HG03103 (cell line): Measurements from ENCODE around the gene KLHL29.

Experiments used
- ATAC-seq: cut with Tn5 transposase; IDR thresholded peaks from one replicate; pipeline ENCODE4 v1.9.1; 2021; ENCODE audit warnings: low read depth; ENCODE audit not compliant: unreplicated experiment

Gene KLHL29

DNA sequence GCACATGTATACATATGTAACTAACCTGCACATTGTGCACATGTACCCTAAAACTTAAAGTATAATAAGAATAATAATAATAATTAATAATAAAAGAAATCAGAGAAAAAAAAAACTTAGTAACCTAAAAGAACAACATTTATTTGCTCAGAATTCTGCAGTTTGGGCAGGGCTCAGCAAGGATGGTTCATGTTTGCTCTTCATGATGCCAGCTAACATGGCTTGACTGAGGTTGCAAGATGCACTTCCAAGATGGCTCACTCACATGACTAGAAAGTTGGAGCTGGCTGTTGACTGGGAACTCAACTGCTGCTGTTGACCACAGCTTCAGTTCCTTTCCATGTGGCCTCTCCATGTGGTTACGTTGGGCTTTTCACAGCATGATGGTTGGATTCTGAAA is 56.4 kb downstream of the KLHL29 start:
- ATAC-seq, result no peak

DNA sequence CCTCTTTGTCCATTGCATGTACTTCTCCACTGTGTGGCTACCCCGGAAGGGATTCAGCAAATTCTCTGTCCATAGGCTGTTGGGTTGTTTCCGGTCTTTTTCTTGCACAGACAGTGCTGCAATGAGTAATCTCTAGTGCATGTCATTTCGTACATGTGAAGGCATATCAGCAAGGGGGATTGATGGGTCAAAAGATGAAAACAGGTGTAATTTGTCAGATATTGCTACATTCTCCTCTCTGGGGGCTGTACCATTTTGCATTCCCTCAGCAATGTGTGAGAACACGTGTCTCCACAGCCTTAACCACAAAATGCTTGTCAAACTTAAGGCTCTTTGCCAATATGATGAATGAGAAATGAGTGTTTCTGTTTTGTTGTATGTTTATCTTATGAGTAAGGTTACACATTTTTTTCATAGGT is 60.5 kb downstream of the KLHL29 start:
- no peak for ATAC-seq

DNA sequence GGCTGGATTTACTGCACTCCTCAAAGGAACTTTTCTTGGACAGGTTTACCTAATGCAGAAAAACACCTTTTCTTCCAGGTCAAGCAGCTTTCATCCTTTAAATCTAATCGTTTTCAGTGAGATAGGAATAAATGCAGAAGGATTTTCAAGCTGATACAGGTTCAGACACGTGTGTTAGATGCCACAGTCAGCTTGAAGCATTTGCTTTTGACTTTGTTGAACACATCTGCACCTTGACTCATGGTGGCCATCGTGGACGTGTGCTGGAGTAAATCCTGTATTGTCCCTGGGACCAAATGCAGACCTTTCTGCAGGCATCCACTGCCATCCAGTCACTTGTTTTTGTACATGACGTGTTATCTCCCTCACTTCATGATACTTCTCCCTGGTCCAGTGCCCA is 61.9 kb downstream of the KLHL29 start:
- no peak for ATAC-seq

DNA sequence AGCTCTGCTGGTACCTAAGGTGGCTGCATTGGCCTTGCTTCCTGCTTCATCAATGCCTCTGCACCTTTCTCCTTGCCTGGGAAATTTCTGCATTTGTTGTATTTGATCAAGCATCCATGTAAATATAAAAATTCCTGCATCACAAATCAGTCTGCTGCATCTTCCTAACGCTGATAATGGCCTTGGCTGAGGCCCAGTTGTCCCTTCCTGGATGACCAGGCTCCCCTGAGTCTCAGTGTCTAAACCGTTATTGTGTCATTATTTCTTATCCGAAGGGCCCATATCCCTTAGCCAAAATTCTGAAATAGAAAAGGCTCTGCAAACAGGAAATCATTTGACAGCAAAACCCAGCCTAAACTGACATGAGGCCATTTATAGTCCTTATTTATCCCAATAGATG is 62.4 kb downstream of the KLHL29 start:
- ATAC-seq, result no peak

DNA sequence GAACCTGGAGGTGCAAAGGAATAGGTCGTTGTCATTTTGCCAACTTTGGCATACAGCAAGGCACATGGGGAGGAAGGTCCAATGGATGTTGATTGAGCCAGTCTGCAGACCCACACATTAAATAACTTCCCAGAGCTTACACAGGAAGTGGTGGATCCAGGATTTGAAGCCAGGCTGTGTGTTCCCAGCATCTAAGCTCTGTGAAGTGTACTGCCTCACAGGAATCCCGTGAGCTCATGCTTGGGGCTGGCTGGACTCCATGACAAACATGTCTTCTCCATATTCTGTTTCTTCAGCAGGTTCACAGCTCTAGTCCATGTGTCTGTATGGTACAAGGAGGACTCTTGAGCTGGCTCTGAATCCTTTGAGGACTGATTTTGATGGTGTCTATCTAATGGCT is 63.9 kb downstream of the KLHL29 start:
- no peak for ATAC-seq

DNA sequence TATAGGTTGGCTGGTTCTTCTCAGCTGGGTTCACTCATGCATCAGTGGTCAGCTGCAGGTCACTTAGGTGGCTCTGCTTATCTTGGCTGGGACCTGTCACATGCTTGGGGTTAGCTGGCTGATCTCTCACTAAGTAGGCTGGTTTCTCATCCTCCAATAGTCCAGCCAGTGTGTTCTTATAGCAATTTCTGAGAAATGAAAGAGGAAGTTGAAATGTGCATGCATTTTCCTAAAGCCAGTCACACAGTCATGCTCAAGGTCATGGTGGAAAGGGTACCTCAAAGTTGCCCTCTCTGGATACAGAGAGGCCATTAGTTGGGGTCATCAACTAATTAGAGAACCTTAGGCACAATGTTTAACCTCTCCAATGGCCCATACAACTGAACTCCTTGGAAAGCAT is 64.4 kb downstream of the KLHL29 start:
- peak; percentile 78 for ATAC-seq

DNA sequence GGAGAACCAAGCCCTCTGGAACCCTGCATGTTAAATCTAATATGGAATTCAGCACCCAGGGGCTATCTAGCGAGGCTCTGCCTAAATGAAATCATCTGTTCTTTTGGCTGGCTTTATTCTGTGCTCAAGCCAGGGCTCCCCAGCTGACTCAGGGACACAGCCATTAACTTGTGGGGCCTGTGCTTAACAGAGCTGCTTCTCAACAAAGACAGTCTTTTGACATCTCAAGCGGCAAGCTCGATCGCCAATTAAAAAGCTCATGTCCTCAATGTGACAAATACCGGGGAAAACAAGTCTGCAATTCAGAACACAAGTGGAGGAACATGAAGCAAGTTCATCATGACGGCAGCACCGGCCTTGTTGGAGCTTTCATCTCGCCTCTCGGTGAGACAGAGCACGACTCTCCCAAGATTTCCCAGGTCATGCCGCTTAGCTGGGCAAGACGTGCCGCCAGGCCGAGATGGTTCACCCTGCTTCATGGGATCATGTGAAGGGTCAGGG is 64.9 kb downstream of the KLHL29 start:
- peak; percentile 3 for ATAC-seq

DNA sequence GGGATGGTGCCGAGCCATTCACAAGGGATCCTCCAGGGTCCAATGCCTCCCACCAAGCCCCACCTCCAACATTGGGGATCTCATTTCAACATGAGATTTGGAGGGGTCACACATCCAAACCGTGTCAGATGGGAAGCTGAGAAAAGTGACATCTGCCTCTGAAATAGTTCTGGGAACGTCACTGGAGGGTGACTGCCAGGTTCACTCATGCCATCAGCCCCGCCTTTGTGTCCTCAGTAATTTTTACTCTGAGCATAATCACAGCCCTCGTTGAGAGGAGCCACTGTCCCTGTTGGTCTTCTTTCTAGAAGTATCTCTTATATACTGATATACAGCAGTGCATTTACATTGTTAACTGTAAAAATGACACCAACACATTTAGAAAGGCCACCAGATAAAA is 67.4 kb downstream of the KLHL29 start:
- no peak for ATAC-seq

DNA sequence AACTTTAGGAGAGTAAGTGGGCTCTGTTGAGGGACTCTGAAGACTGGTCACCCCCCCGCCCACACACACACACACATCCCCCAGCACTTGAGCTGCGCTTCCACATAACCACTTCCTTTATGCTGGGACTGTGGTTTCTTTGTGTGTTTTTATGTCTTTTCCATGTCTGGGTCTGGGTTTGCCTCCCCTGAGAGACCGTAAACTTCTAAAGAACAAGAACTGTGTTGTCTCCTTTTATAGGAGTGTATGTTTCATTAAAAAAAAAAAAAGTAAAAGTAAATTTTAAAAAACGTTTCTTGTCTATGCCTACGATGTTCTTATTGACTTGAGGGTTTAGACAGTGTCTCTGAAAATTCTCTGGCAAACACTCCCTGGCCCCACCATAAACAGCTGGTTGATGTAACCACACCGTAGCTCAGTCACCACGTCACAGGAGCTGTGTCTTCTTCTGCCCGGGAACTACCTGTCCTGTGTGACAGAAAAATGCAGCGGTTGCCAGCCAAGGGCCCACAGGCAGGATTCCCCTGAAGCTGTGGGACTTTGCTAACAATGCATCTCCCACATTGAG is 68.0 kb downstream of the KLHL29 start:
- ATAC-seq, result peak; percentile 36

DNA sequence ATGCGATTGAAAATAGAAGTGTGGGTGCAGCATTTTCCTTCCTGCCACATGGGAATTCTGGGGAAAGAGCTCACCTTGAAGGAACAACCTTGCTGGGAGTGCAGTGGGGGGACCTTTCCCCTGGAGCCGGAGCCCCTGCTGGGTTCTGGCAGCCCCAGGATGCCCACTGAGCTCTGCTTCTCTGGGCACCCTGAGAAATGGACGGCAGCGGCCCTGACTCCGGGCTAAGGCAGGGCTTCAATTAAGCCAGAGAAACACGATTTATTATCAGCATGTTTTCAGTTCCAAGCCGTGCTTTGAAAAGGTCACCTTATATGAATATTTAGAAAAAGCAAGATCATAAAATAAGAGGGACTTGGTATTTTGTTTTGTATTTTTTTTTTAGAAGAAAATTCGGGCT is 68.5 kb downstream of the KLHL29 start:
- ATAC-seq, result no peak

DNA sequence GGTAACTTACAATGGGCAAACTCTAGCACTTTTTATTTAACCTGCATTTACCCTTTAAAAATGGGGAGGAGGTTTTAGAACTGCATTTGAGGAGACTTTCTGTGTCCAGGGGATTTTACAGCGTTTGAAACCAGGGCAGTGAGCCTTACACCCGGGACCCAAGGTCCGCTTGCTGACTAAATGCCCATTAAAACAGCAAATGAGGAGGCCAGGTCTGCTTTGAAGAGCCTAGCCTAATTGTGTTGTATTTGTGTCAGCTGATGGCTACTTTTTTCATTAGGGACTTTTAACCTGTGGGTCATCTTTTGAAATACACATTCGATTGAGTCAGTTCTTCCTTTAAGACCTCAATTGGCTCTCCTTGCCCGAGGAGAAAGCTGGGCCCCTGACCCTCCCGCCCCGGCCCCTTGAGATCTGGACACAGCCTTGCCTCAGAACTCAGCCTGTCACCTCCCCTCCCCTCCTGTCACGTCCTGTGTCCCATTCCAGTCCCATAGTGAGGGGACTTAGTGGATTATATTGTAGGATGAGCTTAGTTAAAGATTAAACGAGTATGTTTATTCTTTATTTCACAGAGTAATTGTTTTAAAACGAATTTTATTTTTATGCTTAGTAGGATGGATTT is 69.0 kb downstream of the KLHL29 start:
- no peak for ATAC-seq

DNA sequence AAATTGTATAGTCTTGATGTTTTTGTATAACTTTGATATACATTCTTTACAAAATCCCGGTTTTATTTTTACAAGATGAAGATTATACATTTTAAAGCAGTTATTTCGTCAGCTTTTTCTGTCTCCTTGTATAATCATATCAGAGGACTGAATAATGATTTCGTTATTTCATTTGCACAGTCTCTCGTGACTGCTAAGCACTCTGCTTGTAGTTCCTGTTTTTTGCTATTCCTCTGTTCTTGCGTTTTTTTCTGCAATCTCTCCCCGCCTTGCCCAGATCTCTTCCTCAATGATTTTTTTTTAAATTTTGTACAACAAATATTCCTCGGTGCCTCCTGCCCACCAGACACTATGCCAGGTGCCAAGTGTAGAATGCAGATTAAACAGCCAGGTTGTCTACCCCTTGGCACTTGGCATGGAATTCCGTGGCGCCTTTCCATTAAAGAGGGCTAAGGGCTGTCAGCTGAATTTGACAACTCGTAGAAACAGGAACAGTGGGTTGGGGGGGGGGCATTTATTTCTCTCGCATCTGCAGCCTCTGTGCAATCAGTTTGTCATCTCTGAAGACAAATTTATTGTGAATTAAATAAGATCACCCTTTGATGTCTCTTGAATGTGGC is 69.6 kb downstream of the KLHL29 start:
- ATAC-seq, result no peak

DNA sequence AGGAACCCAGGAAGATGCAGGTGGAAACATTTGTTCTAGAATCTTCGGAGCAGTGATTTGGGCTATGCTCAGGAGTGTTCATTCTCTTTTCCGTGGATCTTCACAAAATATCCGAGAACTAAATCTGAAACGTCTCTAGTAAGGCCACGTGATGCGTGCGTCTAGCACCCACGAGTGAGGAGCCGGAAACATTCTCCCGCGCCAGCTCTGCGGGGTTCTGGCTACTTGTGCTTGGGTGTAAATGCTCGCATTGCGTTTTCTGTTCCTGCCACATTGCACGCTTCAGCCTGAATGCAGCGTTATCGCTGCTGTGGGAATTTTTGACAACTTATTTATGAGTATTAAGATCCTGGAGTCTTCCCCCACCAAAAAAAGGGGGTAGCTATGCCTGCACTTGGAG is 71.4 kb downstream of the KLHL29 start:
- ATAC-seq, result no peak

DNA sequence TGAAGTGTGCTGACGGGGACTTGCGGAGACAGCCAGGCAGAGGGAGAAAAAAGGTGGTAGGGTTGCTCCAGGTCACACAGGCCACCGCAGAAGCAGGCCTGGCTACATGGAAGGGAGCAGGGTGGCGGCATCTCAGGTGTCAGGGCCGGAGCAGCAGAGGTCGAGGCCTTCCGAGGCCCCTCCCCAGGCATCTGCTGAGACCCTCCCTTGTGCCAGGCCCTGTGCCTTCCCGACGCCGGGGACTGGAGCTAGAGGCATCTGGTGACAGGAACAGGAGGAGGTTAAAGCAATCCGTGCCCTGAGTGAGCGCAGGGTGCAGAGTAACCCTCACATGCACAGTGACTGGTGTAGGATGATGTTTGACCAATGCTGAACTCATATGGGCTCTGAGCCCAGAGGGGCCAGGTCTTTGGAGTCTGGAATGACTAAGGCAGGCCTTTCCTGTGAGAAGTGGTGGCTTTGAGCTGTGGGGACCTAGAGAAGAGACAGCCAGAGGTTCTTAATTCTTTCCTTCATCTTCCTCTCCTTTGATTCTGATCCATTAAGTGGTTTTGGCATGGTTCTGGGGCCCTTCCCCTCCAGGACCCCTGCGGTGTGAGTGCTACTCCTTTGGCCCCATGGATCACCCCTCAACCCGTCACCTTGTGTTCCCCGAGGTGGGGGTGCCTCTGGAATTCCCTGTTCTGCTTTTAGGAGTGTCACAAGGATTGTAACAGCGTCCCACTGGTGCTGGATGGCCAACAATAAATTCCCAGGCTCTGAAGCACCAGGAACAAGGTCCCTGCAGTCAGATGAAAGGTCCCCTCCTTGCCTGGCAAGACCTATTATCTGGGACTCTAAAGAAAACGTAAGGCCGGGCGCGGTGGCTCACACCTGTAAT is 72.1 kb downstream of the KLHL29 start:
- no peak for ATAC-seq

DNA sequence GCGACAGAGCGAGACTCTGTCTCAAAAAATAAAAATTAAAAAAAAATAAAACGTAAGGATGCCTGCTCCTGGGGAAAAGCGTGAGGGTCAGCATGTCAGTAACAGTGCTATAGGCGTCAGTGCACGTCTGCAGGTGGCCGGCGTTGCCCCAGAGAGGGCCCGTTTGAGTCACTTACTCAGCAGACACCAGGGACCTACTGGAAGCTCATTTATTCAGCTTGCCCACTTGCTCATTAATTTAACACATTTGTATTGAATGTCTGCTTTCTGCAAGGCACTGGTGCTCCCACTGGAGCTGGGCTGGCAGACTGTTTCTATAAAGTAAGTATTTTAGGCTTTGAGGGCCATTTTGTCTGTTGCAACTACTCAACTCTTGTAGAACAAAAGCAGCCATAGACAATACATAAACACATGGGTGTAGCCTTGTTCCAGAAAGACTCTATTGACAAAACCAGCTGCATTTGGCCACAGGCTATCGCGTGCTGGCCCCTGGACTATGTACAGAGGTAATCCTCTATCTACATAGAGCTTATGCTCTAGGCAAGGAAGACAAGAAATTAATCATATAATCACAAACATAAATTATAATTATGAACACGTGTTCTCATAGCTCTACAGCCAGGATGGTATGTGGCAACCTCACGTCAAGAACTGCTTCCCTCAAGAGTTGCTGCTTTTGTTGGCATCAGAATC is 73.2 kb downstream of the KLHL29 start:
- ATAC-seq, result no peak

DNA sequence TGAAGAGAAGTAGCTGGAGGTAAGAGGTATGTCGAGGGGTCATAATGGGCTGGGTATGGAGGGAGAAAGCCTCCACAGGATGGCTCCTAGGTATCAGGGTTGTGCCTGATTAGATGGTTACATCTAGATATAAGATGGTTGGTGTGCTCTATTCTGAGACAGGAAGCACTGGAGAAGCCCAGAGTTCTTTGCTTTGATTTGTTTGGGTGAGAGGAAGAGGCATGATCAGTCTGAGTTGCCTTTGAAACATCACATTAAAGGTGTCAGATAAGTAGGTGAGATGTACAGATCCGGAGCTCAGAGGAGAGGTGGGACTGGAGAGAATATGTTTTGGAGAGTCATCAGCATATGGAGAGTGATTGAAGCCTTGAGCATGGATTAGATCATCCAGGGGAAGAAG is 74.1 kb downstream of the KLHL29 start:
- no peak for ATAC-seq

DNA sequence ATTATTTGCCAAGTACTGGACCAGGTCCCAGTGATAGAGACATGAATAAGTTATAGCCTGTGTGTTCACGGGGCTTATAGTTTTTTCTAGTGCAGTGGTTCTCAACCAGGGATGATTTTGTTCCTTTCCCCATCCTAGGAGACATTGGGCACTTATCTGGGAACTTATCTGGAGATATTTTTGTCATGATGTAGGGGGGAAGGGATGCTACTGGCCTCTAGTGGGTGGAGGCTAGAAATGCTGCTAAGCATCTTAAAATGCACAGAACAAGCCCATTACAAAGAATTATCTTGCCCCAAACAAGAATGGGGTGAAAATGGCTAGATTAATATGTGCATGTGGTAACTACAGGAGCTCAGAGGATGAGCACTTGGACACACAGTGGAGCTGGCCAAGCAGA is 75.2 kb downstream of the KLHL29 start:
- no peak for ATAC-seq

DNA sequence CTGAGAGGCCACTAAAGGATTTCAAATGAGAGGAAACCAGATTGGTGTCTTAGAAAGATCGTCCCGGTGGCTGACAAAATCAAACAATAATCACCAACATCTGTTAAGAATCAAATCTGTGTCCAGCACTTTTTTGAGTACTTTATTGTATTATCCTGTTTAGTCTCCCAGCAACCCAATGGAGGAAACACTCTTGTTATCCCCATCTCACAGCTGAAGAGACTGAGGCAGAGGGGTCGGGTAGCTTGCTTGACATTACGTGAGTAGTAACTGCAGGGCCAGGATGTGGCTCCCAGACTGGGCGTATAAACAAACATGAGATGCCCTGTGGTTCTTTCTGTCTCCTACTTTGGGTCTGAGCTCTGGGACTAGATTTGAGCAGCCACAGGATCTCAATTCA is 76.0 kb downstream of the KLHL29 start:
- ATAC-seq, result no peak

DNA sequence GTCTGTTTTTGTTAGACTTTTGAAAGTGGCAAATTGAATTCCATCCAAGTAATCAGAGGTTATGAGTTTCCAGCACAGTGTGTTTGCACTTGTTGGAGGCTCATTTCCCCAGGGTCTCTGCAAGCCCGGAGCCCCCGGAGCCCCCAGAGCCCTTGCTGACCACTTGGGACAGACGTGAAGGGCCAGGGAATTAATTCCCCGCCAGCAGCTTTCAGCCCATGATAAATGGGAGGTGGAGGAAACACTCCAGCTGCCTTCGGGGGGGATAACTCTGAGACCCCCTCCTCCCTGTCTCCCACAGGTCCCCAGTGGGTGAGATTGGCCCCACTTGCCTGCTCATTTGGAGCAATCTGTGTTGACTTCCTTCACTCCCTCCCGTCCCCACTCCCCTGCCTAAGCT is 79.2 kb downstream of the KLHL29 start:
- no peak for ATAC-seq

DNA sequence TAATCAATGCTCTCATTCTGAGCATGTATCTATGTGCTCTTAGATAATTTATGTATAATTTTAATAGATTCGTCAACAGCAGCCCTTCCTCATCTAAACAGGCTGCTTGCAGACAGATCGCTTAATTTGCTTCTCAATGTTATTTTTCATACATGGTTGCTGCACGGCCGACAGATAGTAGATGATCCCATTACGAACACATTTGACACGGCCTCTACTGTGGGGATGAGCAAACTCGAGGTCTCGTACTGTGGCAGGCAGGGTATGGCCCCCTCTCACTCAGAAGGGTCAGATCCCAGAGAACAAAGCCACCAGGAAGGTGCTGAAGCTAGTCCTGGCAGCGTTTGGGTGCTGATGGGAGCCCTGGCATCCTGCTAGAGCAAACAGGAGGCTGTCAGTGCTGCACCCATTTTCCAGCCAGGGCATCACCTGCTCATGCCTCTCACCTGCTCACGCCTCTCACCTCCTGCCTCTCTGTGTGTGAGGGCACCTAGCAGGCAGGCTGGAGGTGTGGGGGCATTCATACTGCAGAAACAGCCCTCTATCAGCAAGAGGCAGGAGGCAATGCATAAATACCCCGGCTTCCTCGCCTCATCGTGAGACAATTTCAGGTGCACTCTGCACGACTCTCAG is 80.0 kb downstream of the KLHL29 start:
- no peak for ATAC-seq
